Stimulated activated memory B cell treated with anti-CD40 and anti-IgM and Interleukin-4, amounts not matched to agents 10 μg/mL and 1 μg/mL and 100 μg/mL, for 72 hours (primary cell): ENCODE results near the gene SP1.

ENCODE experiments used
- ATAC-seq: fragments of 150-1000 bp; cut with Tn5 transposase; 2 replicates; pipeline ENCODE4 v1.10.0; 2021
- H3K27ac Mint-ChIP-seq: one replicate; pipeline ENCODE4 v1.8.0; 2022; ENCODE audit warnings: mild to moderate bottlenecking, mixed read lengths
- H3K27me3 Mint-ChIP-seq: one replicate; pipeline ENCODE4 v1.8.0; 2022; ENCODE audit warnings: mixed read lengths
- H3K36me3 Mint-ChIP-seq: one replicate; pipeline ENCODE4 v1.8.0; 2022; ENCODE audit warnings: mixed read lengths
- H3K4me1 Mint-ChIP-seq: one replicate; pipeline ENCODE4 v1.8.0; 2022; ENCODE audit warnings: mixed read lengths
- H3K4me3 Mint-ChIP-seq: one replicate; pipeline ENCODE4 v1.8.0; 2022; ENCODE audit warnings: mild to moderate bottlenecking, moderate library complexity, mixed read lengths
- H3K9me3 Mint-ChIP-seq: one replicate; pipeline ENCODE4 v1.8.0; 2022; ENCODE audit warnings: mixed read lengths

SP1 gene

GRCh38 chr12:53463802-53464560, 84.0 kb downstream of the SP1 start:
- no peaks in the 10 kb centered on the region for H3K27me3 Mint-ChIP-seq
- no peaks in the 10 kb centered on the region for H3K9me3 Mint-ChIP-seq
- H3K27ac Mint-ChIP-seq = no peak overlapping the region
- no peak for ATAC-seq
- peaks cover 35% of the 10 kb centered on the region for H3K4me1 Mint-ChIP-seq
- H3K36me3 Mint-ChIP-seq = peaks cover 92% of the 10 kb centered on the region
- H3K4me3 Mint-ChIP-seq = no peak overlapping the region

- Mint-ChIP-seq H3K36me3 (peaks cover 84% of the 10 kb centered on the region), H3K9me3 (no peaks in the 10 kb centered on the region), H3K4me3 (no peak overlapping the region), H3K27ac (no peak overlapping the region), H3K27me3 (no peaks in the 10 kb centered on the region), H3K4me1 (peaks cover 31% of the 10 kb centered on the region)
- no peak for ATAC-seq
These were observed 84.9 kb downstream of the SP1 start for GRCh38 chr12:53464685-53465418.

DNA sequence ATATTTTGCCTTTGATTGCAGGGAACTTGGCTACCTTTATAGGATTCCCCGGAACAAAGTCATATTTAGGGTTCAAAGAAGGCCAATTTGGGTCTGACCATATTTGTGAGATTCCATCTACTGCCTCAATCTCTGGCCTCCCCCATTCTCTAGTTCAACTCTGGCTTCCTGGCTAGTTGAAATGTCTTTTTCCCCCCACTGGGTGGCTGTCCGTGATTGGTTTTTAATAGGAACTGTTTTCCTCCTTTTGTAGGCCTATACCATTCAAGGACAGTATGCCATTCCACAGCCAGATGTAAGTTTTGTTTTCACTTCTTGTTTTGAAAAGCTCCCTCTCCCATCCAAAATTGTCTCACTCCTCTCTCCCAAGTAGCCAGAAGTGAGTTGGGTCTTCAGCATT, 85.7 kb downstream of the SP1 start:
- Mint-ChIP-seq H3K4me1 (peaks cover 26% of the 10 kb centered on the region), H3K9me3 (no peaks in the 10 kb centered on the region), H3K27ac (no peak overlapping the region), H3K36me3 (peaks cover 80% of the 10 kb centered on the region), H3K4me3 (no peak overlapping the region), H3K27me3 (no peaks in the 10 kb centered on the region)
- ATAC-seq = no peak
